Parietal lobe (tissue), 1 donor: ENCODE data around the gene FIGNL2. TPM values are rescaled to one million over a fixed set of nuclear protein-coding genes. Genes with fewer than 3 reads are reported as not detected.

Experiments
- total RNA-seq: library from RNA; depleted of rRNA; stranded (reverse); fragments of >200 nt; gene quantifications from one replicate; pipeline ENCODE4 v1.2.3, GENCODE V29; 2014

The FIGNL2 gene
- total RNA-seq: 0.63 TPM

GRCh38 chr12:51848326-51848727 is at the start of gene FIGNL2:
Gene FIGNL2, minus strand, starts transcription at chr12:51848718. Its CDS starts 26,305 bp downstream, at chr12:51822413.

GRCh38 chr12:51887476-51888315 is 39.2 kb upstream of the FIGNL2 start, which contains the start of gene ANKRD33:
Gene ANKRD33, plus strand, starts transcription at chr12:51888103. Its CDS starts 84 bp downstream, at chr12:51888187.

Other genes with a start within 250 kb of the FIGNL2 start
- gene ANKRD33, start 39.4 kb upstream of the FIGNL2 start, total RNA-seq: not detected
- gene ACVRL1, start 58.8 kb upstream of the FIGNL2 start, total RNA-seq: 6.6 TPM
- gene ACVR1B, start 103.0 kb upstream of the FIGNL2 start, total RNA-seq: 50.1 TPM
- 3.4 TPM for gene TAMALIN, start 158.2 kb upstream of the FIGNL2 start, total RNA-seq
- gene NR4A1, start 202.7 kb upstream of the FIGNL2 start, total RNA-seq: 8.5 TPM
- gene ATG101, start 221.3 kb upstream of the FIGNL2 start, total RNA-seq: 22.2 TPM
- gene SMIM41, start 231.0 kb upstream of the FIGNL2 start, total RNA-seq: not detected